ENCODE data around the gene ZNF750.

Gene ZNF750

DNA sequence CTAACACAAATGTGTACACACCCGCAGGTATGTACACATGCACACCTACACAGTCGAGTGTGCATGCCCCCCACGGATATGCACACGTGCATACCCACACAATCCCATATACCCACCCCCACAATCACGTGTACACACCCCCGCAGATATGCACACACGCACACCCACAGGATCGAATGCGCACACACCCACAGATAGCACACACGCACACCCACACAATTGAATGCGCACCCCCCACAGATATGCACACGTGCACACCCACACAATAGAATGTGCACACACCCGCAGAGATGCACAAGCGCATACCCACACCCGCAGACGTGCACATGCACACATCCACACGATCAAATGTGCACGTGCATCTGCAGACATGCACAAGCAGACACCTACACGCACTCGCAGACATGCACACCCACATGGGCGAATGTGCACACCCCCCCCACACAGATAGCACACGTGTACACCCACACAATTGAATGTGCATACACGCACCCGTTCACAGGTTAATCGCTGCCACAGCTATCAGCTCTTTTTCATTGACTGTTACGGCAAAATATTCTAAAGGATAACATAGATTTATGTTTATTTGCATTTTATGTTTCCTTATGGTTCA lies 10.8 kb downstream of the ZNF750 start:
- DNase-seq (ENCODE audit: low read depth) = no peak
- H3K4me3 ChIP-seq (ENCODE audit: low read depth, low read length) = no peak overlapping the region

GRCh38 chr17:82826956-82827355 lies 12.9 kb downstream of the ZNF750 start:
- no peak for DNase-seq (ENCODE audit: low read depth)
- TF ChIP-seq POLR2A (IDR thresholded peaks at IDR 0.05; ENCODE audit: extremely low read depth, insufficient read length) (no peak), MYC (IDR thresholded peaks at IDR 0.05; ENCODE audit: low read depth, low read length) (no peak), CTCF (IDR thresholded peaks at IDR 0.05; ENCODE audit: low read depth, low read length) (no peak), MAX (IDR thresholded peaks at IDR 0.05; ENCODE audit: low read depth, low read length) (no peak)

More for the DNA sequence above, 10.8 kb downstream of the ZNF750 start:
- TF ChIP-seq MYC (IDR thresholded peaks at IDR 0.05; ENCODE audit: low read depth, low read length) (no peak), CTCF (IDR thresholded peaks at IDR 0.05; ENCODE audit: low read depth, low read length) (no peak), POLR2A (IDR thresholded peaks at IDR 0.05; ENCODE audit: extremely low read depth, insufficient read length) (no peak), MAX (IDR thresholded peaks at IDR 0.05; ENCODE audit: low read depth, low read length) (no peak)

GRCh38 chr17:82826211-82826610 lies 13.6 kb downstream of the ZNF750 start:
- no peak for DNase-seq (ENCODE audit: low read depth)
- no peak overlapping the region for H3K4me3 ChIP-seq (ENCODE audit: low read depth, low read length)
- no peak for TF ChIP-seq MYC (IDR thresholded peaks at IDR 0.05; ENCODE audit: low read depth, low read length)
- TF ChIP-seq POLR2A (IDR thresholded peaks at IDR 0.05; ENCODE audit: extremely low read depth, insufficient read length) = no peak
- no peak for TF ChIP-seq CTCF (IDR thresholded peaks at IDR 0.05; ENCODE audit: low read depth, low read length)
- TF ChIP-seq MAX (IDR thresholded peaks at IDR 0.05; ENCODE audit: low read depth, low read length) = no peak

More at GRCh38 chr17:82826956-82827355, 12.9 kb downstream of the ZNF750 start:
- no peak overlapping the region for H3K4me3 ChIP-seq (ENCODE audit: low read depth, low read length)

- no peak overlapping the region for H3K4me3 ChIP-seq (ENCODE audit: low read depth, low read length)
- TF ChIP-seq MYC (IDR thresholded peaks at IDR 0.05; ENCODE audit: low read depth, low read length) (no peak), POLR2A (IDR thresholded peaks at IDR 0.05; ENCODE audit: extremely low read depth, insufficient read length) (no peak), MAX (IDR thresholded peaks at IDR 0.05; ENCODE audit: low read depth, low read length) (no peak), CTCF (IDR thresholded peaks at IDR 0.05; ENCODE audit: low read depth, low read length) (no peak)
- DNase-seq (ENCODE audit: low read depth) = no peak
Observed at GRCh38 chr17:82825540-82826124, 14.2 kb downstream of the ZNF750 start.

GRCh38 chr17:82823004-82823403 lies 16.8 kb downstream of the ZNF750 start:
- no peak for DNase-seq (ENCODE audit: low read depth)
- TF ChIP-seq MYC (IDR thresholded peaks at IDR 0.05; ENCODE audit: low read depth, low read length) (no peak), CTCF (IDR thresholded peaks at IDR 0.05; ENCODE audit: low read depth, low read length) (peak; percentile 10)
- no peak overlapping the region for H3K4me3 ChIP-seq (ENCODE audit: low read depth, low read length)

Data from NB4 (cell line).